ENCODE data around the gene EXOC3L2. TPM values are rescaled to one million over a fixed set of nuclear protein-coding genes. Genes with fewer than 3 reads are reported as not detected.

Gene EXOC3L2
- total RNA-seq, 4 donors from 2014 or later, result 0.44 to 3.5 (median 1.7) TPM

- H3K4me3 ChIP-seq, result no peak overlapping the region
- no peaks in the 10 kb centered on the region for H3K9me3 ChIP-seq
- no peak overlapping the region for H3K27ac ChIP-seq
- no peaks in the 10 kb centered on the region for H3K27me3 ChIP-seq
- no peak for DNase-seq (ENCODE audit: low spot score in 2 of 2)
- no peak for TF ChIP-seq CTCF (IDR thresholded peaks at IDR 0.05)
- no peak for TF ChIP-seq EP300 (IDR thresholded peaks at IDR 0.05)
- TF ChIP-seq POLR2AphosphoS5 (IDR thresholded peaks at IDR 0.05), result no peak
- no peak for TF ChIP-seq POLR2A (IDR thresholded peaks at IDR 0.05)
- no peaks in the 10 kb centered on the region for H3K36me3 ChIP-seq
- H3K4me1 ChIP-seq, result peaks cover 47% of the 10 kb centered on the region
- 49% methylated on average over 7 of the region's 7 CpGs for whole genome bisulfite sequencing
Observed at GRCh38 chr19:45171211-45171623, 74.0 kb downstream of the EXOC3L2 start.

- H3K27ac ChIP-seq, result no peak overlapping the region
- H3K27me3 ChIP-seq, result no peaks in the 10 kb centered on the region
- no peaks in the 10 kb centered on the region for H3K36me3 ChIP-seq
- H3K4me1 ChIP-seq, result peaks cover 46% of the 10 kb centered on the region
- no peak overlapping the region for H3K4me3 ChIP-seq
- 78% methylated on average over 10 of the region's 21 CpGs for WGBS
- no peak for DNase-seq (ENCODE audit: low spot score in 2 of 2)
- TF ChIP-seq POLR2A (IDR thresholded peaks at IDR 0.05), result no peak
- TF ChIP-seq EP300 (IDR thresholded peaks at IDR 0.05), result no peak
- no peak for TF ChIP-seq CTCF (IDR thresholded peaks at IDR 0.05)
- no peak for TF ChIP-seq POLR2AphosphoS5 (IDR thresholded peaks at IDR 0.05)
- H3K9me3 ChIP-seq, result no peaks in the 10 kb centered on the region
Observed at GRCh38 chr19:45170146-45171106, 74.8 kb downstream of the EXOC3L2 start.

GRCh38 chr19:45169602-45170001, 75.6 kb downstream of the EXOC3L2 start:
- Histone ChIP-seq H3K27ac (no peak overlapping the region), H3K4me1 (peaks cover 55% of the 10 kb centered on the region), H3K36me3 (no peaks in the 10 kb centered on the region), H3K27me3 (no peaks in the 10 kb centered on the region), H3K9me3 (no peaks in the 10 kb centered on the region), H3K4me3 (no peak overlapping the region)
- TF ChIP-seq POLR2A (IDR thresholded peaks at IDR 0.05) (no peak), CTCF (IDR thresholded peaks at IDR 0.05) (no peak), POLR2AphosphoS5 (IDR thresholded peaks at IDR 0.05) (no peak), EP300 (IDR thresholded peaks at IDR 0.05) (no peak)
- 87% methylated on average over 3 of the region's 10 CpGs for WGBS
- no peak for DNase-seq (ENCODE audit: low spot score in 2 of 2)

- WGBS, result 84% methylated on average over 4 of the region's 16 CpGs
- Histone ChIP-seq H3K36me3 (no peaks in the 10 kb centered on the region), H3K27me3 (no peaks in the 10 kb centered on the region), H3K27ac (no peak overlapping the region), H3K4me1 (peaks cover 62% of the 10 kb centered on the region), H3K9me3 (no peaks in the 10 kb centered on the region), H3K4me3 (no peak overlapping the region)
- DNase-seq (ENCODE audit: low spot score in 2 of 2), result no peak
- no peak for TF ChIP-seq EP300 (IDR thresholded peaks at IDR 0.05)
- no peak for TF ChIP-seq CTCF (IDR thresholded peaks at IDR 0.05)
- no peak for TF ChIP-seq POLR2A (IDR thresholded peaks at IDR 0.05)
- TF ChIP-seq POLR2AphosphoS5 (IDR thresholded peaks at IDR 0.05), result no peak
Observed at GRCh38 chr19:45168767-45169351, 76.3 kb downstream of the EXOC3L2 start.

GRCh38 chr19:45166723-45167252, 78.4 kb downstream of the EXOC3L2 start:
- Histone ChIP-seq H3K9me3 (no peaks in the 10 kb centered on the region), H3K27ac (no peak overlapping the region), H3K4me1 (peaks cover 71% of the 10 kb centered on the region), H3K36me3 (no peaks in the 10 kb centered on the region), H3K4me3 (no peak overlapping the region), H3K27me3 (no peaks in the 10 kb centered on the region)
- 51% methylated on average over 14 of the region's 14 CpGs for WGBS
- no peak for DNase-seq (ENCODE audit: low spot score in 2 of 2)
- TF ChIP-seq POLR2A (IDR thresholded peaks at IDR 0.05) (no peak), POLR2AphosphoS5 (IDR thresholded peaks at IDR 0.05) (no peak), EP300 (IDR thresholded peaks at IDR 0.05) (no peak), CTCF (IDR thresholded peaks at IDR 0.05) (no peak)
